ENCODE measurements around the gene H6PD. TPM values are rescaled to one million over a fixed set of nuclear protein-coding genes. Genes with fewer than 3 reads are reported as not detected.

Gene H6PD
- total RNA-seq, 2 donors from 2014 or later = 35.0 to 41.0 TPM

DNA sequence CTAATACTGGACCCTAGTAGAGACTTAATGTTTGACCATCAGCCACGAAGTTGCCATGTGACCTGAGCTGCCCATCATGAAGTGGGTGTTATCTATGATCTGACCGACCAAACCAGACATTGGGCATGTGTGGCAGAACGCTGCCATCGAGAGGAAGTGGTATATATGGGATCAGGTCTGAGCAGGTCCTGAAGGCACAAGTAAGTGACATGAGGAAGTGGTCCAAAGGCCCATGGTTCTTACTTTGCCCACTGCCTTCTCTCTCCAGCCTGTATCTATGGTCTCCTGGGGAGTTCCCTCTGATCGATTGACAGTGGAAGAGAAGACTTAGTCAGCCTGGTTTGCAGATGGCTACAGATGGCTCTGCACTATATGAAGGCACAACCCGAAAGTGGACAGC, 66.0 kb downstream of the H6PD start:
- no peak for DNase-seq (ENCODE audit: low spot score)
- Histone ChIP-seq H3K9me3 (no peaks in the 10 kb centered on the region), H3K27ac (peak overlapping the region in 1 of 2 donors; percentile 18), H3K4me3 (no peak overlapping the region), H3K36me3 (no peaks in the 10 kb centered on the region), H3K4me1 (peaks cover 0 to 66% of the 10 kb centered on the region in 2 donors), H3K27me3 (no peaks in the 10 kb centered on the region)
- TF ChIP-seq, protein P1, sequence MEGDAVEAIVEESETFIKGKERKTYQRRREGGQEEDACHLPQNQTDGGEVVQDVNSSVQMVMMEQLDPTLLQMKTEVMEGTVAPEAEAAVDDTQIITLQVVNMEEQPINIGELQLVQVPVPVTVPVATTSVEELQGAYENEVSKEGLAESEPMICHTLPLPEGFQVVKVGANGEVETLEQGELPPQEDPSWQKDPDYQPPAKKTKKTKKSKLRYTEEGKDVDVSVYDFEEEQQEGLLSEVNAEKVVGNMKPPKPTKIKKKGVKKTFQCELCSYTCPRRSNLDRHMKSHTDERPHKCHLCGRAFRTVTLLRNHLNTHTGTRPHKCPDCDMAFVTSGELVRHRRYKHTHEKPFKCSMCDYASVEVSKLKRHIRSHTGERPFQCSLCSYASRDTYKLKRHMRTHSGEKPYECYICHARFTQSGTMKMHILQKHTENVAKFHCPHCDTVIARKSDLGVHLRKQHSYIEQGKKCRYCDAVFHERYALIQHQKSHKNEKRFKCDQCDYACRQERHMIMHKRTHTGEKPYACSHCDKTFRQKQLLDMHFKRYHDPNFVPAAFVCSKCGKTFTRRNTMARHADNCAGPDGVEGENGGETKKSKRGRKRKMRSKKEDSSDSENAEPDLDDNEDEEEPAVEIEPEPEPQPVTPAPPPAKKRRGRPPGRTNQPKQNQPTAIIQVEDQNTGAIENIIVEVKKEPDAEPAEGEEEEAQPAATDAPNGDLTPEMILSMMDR (IDR thresholded peaks at IDR 0.05) = no peak

DNA sequence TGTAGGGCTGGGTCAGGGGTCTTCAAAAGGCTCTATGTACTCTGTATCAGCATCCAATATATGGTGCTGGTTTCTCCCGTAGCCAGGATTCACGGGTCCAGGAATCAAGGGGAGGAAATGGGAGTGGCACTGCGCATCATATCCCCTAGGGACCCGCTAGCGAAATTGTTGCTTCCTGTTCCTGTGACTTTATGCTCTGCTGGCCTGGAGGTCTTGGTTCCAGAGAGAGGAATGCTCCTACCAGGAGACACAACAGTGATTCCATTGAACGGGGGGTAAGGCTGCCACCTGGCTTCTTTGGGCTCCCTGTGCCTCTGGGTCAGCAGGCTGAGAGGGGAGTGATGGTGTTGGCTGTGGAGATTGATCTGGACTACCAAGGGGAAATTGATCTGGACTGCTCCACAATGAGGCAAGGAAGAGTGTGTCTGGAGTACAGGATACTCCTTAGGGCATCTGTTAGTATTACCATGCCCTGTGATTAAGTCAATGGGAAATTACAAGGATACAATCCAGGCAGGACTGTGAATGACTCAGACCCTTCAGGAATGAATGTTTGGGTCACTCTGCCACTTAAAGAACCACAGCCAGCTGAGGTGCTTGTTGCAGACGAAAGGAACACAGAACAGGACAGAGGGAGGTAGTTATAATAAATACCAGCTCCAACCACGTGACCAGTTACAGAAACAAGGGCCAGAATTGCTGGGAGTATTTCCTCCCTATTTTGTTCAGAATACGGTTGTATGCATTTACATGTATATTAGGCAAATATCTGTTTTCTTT, 68.4 kb downstream of the H6PD start:
- H3K27me3 ChIP-seq = no peaks in the 10 kb centered on the region
- H3K4me1 ChIP-seq = peaks cover 0 to 57% of the 10 kb centered on the region in 2 donors
- no peak overlapping the region for H3K4me3 ChIP-seq
- no peaks in the 10 kb centered on the region for H3K36me3 ChIP-seq
- TF ChIP-seq, protein P1 (IDR thresholded peaks at IDR 0.05) = no peak
- peak overlapping the region; percentile 8 to 19 for H3K27ac ChIP-seq
- DNase-seq (ENCODE audit: low spot score) = no peak
- H3K9me3 ChIP-seq = no peaks in the 10 kb centered on the region

DNA sequence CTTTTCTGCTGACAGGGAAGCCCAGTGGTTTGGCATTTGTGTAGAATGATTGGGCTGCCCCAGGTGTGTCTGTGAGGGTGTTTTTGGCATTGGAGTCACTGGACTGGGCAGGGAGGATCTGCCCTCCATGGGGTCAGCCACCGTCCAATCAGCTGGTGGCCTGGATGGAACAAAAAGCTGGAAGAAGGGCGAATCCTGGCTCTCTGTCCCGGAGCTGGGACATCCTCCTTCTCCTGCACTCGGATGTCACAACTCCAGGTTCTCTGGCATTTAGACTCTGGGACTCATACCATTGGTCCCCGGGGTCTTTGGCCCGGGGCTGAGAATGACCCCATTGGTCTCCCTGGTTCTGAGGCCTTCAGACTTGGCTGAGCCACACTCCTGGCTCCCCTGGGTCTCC, 69.3 kb downstream of the H6PD start:
- H3K36me3 ChIP-seq = no peaks in the 10 kb centered on the region
- peaks cover 0 to 66% of the 10 kb centered on the region in 2 donors for H3K4me1 ChIP-seq
- DNase-seq (ENCODE audit: low spot score) = no peak
- no peak overlapping the region for H3K27ac ChIP-seq
- TF ChIP-seq, protein P1 (IDR thresholded peaks at IDR 0.05) = no peak
- H3K27me3 ChIP-seq = no peaks in the 10 kb centered on the region
- no peak overlapping the region for H3K4me3 ChIP-seq
- H3K9me3 ChIP-seq = no peaks in the 10 kb centered on the region

DNA sequence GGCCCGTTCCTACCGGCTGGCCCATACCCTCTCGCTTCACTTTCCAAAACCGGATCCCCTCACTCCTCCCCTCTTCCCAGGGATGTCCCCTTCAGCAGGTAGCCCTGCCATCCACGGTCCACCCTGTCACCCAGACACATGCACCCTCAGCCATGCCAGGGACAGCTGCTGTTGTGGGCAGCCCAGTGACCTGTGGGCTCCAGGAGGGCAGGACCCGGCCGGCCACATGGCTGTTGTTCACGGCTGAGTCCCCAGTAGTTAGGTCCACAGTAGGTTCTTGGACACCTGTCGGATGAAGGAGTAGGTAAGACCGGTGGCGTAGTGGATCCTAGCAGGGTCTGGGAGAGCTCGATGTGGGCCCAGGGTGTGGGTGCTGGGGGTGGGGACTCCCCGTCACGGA, 70.6 kb downstream of the H6PD start:
- Histone ChIP-seq H3K4me1 (peaks cover 0 to 62% of the 10 kb centered on the region in 2 donors), H3K27ac (no peak overlapping the region), H3K27me3 (no peaks in the 10 kb centered on the region), H3K9me3 (no peaks in the 10 kb centered on the region), H3K4me3 (no peak overlapping the region), H3K36me3 (no peaks in the 10 kb centered on the region)
- no peak for DNase-seq (ENCODE audit: low spot score)
- TF ChIP-seq, protein P1 (IDR thresholded peaks at IDR 0.05) = no peak

DNA sequence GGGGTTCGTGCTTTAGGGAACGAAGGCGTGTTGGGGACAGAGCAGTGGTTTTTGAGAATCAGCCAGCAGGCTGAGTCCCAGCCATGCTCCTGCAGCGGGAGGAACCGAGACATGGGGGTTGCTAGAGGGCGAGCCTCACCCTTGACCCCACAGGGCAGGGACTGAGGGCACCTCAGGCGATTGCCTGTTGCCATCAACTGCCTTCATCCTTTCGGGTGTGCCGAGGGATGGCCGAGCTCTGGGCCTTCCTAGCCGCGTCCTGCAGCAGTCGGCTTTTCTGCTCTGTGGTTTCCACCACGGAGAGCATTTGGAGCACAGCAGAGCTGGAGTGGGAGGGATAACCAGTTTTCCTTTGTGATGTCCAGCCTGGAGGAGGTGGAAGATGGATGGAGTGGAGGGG, 71.4 kb downstream of the H6PD start:
- Histone ChIP-seq H3K4me1 (peaks cover 0 to 60% of the 10 kb centered on the region in 2 donors), H3K27me3 (no peaks in the 10 kb centered on the region), H3K36me3 (no peaks in the 10 kb centered on the region), H3K9me3 (no peaks in the 10 kb centered on the region), H3K27ac (no peak overlapping the region), H3K4me3 (no peak overlapping the region)
- TF ChIP-seq, protein P1 (IDR thresholded peaks at IDR 0.05) = no peak
- no peak for DNase-seq (ENCODE audit: low spot score)

DNA sequence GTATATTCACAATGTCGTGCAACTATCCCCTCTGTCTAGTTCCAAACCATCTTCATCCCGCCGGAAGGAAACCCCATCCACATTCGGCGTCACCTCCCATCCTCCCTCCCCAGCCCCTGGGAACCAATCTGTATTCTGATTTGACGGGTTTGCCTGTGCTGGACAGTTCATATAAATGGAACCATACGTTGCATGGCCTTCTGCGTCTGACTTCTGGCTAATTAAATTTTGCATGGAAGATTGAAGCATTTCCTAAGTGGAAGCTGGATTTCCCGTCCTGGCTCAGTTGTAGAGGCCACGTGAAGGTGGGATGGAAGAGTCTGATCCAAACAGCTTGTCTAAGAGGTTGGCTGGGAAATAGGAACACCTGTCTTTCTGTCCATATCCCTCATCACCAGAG, 72.7 kb downstream of the H6PD start:
- Histone ChIP-seq H3K4me3 (no peak overlapping the region), H3K27me3 (no peaks in the 10 kb centered on the region), H3K9me3 (no peaks in the 10 kb centered on the region), H3K36me3 (no peaks in the 10 kb centered on the region), H3K27ac (no peak overlapping the region), H3K4me1 (peaks cover 0 to 65% of the 10 kb centered on the region in 2 donors)
- DNase-seq (ENCODE audit: low spot score) = no peak
- TF ChIP-seq, protein P1 (IDR thresholded peaks at IDR 0.05) = no peak

Data from right atrium auricular region (tissue), 2 donors.